HEK293 (cell line): ENCODE results near the gene ZNF540.
A peak's percentile ranks its signal among the peaks of the same experiment; 100 is the strongest.

Source experiments
- CTCF ChIA-PET: fragments of 350-600 bp; formaldehyde crosslinking; extraction: SDS; loops from one replicate; lab custom pipeline; 2021; ENCODE audit warnings: antibody characterized with exemption; lab: Yijun Ruan, JAX
- POLR2A ChIA-PET: fragments of 300-600 bp; formaldehyde crosslinking; extraction: SDS; loops from one replicate; lab custom pipeline; 2020; ENCODE audit warnings: antibody characterized with exemption, inconsistent platforms; lab: Yijun Ruan, JAX
- H3K27ac ChIP-seq: fragments of 200-500 bp; sonication (Bioruptor generic); 2 replicates; pipeline ENCODE4 v1.5.1; 2014; ENCODE audit warnings: low read depth, low read length, control low read depth, inconsistent platforms; ENCODE audit errors: extremely low read depth
- H3K36me3 ChIP-seq, 2 experiments: fragments of 200-500 bp in 1 of 2; sonication (Bioruptor generic) in 1 of 2; 1 replicate in 1 of 2; 2 replicates in 1 of 2; pipeline ENCODE4 v1.5.1; 2014 to 2017; ENCODE audit warnings: inconsistent platforms in 2 of 2, low read length in 2 of 2; ENCODE audit not compliant: control insufficient read depth in 2 of 2, insufficient read depth in 1 of 2
- H3K4me1 ChIP-seq: fragments of 200-500 bp; sonication (Bioruptor generic); 2 replicates; pipeline ENCODE4 v1.5.1; 2014; ENCODE audit warnings: mild to moderate bottlenecking, low read length, inconsistent platforms; ENCODE audit not compliant: control insufficient read depth, insufficient read depth
- H3K4me3 ChIP-seq: 2 replicates; pipeline ENCODE4 v1.5.1; 2011; ENCODE audit warnings: low read depth, mild to moderate bottlenecking, control low read depth, low read length, moderate library complexity
- H3K9me3 ChIP-seq: fragments of 200-500 bp; sonication (Bioruptor generic); 2 replicates; pipeline ENCODE4 v1.5.1; 2014; ENCODE audit warnings: low read depth, low read length, inconsistent platforms; ENCODE audit not compliant: control insufficient read depth, insufficient read depth
- ELK4 ChIP-seq: IDR thresholded peaks from 2 replicates; pipeline ENCODE4 v1.6.1; 2011; ENCODE audit warnings: mild to moderate bottlenecking, low read depth, low read length, borderline replicate concordance
- GLIS2 ChIP-seq: fragments of 450-650 bp; formaldehyde crosslinking; IDR thresholded peaks from 2 replicates; pipeline ENCODE4 v1.5.1; 2016; ENCODE audit warnings: missing biosample characterization, missing genetic modification characterization
- HOXD13 ChIP-seq: sonication (generic); formaldehyde crosslinking; IDR thresholded peaks from 2 replicates; pipeline ENCODE4 v1.8.0; 2022; ENCODE audit warnings: missing genetic modification reagents, borderline replicate concordance
- MZF1 ChIP-seq: fragments of 450-650 bp; formaldehyde crosslinking; IDR thresholded peaks from 2 replicates; pipeline ENCODE4 v1.5.1; 2017; ENCODE audit warnings: missing biosample characterization, missing genetic modification characterization, borderline replicate concordance
- PRDM4 ChIP-seq: fragments of 450-650 bp; formaldehyde crosslinking; IDR thresholded peaks from 2 replicates; pipeline ENCODE4 v1.5.1; 2017; ENCODE audit warnings: missing biosample characterization, missing genetic modification characterization
- SETDB1 ChIP-seq: IDR thresholded peaks from one replicate; pipeline ENCODE4 v1.6.1; 2017; ENCODE audit warnings: mild to moderate bottlenecking, low read length, moderate library complexity, mixed read lengths; ENCODE audit not compliant: insufficient read length
- WT1 ChIP-seq: fragments of 450-650 bp; formaldehyde crosslinking; IDR thresholded peaks from 2 replicates; pipeline ENCODE4 v1.5.1; 2016; ENCODE audit warnings: missing biosample characterization, missing genetic modification characterization
- ZBTB10 ChIP-seq: fragments of 450-650 bp; formaldehyde crosslinking; IDR thresholded peaks from 2 replicates; pipeline ENCODE4 v1.5.1; 2016; ENCODE audit warnings: missing biosample characterization, missing genetic modification characterization
- ZNF174 ChIP-seq: fragments of 450-650 bp; formaldehyde crosslinking; IDR thresholded peaks from 2 replicates; pipeline ENCODE4 v1.5.0; 2017; ENCODE audit warnings: missing biosample characterization, mild to moderate bottlenecking, missing genetic modification characterization
- ZNF274 ChIP-seq, 2 experiments: fragments of 200-500 bp in 1 of 2; fragments of 450-650 bp in 1 of 2; sonication (Bioruptor generic) in 1 of 2; formaldehyde crosslinking in 1 of 2; IDR thresholded peaks; 2 replicates each; pipeline versions ENCODE4 v1.5.1 to v1.6.1; 2014 to 2016; ENCODE audit warnings: borderline replicate concordance in 1 of 2, inconsistent platforms in 1 of 2, low read length in 1 of 2, missing biosample characterization in 1 of 2, missing genetic modification characterization in 1 of 2
- ZNF324 ChIP-seq: fragments of 450-650 bp; formaldehyde crosslinking; IDR thresholded peaks from 2 replicates; pipeline ENCODE4 v1.5.1; 2016; ENCODE audit warnings: missing biosample characterization, missing genetic modification characterization
- ZNF416 ChIP-seq: fragments of 450-650 bp; formaldehyde crosslinking; IDR thresholded peaks from 2 replicates; pipeline ENCODE4 v1.5.1; 2016; ENCODE audit warnings: missing biosample characterization, missing genetic modification characterization
- ZNF513 ChIP-seq: fragments of 450-650 bp; IDR thresholded peaks from 2 replicates; pipeline ENCODE4 v1.5.1; 2018; ENCODE audit warnings: missing biosample characterization, missing genetic modification characterization
- ZNF514 ChIP-seq: fragments of 450-650 bp; formaldehyde crosslinking; IDR thresholded peaks from 2 replicates; pipeline ENCODE4 v1.5.1; 2016; ENCODE audit warnings: missing biosample characterization, missing genetic modification characterization
- ZNF558 ChIP-seq: fragments of 450-650 bp; formaldehyde crosslinking; IDR thresholded peaks from 2 replicates; pipeline ENCODE4 v1.5.1; 2016; ENCODE audit warnings: missing biosample characterization, missing genetic modification characterization
- ZNF639 ChIP-seq: fragments of 450-650 bp; formaldehyde crosslinking; IDR thresholded peaks from 2 replicates; pipeline ENCODE4 v1.5.1; 2016; ENCODE audit warnings: missing biosample characterization, missing genetic modification characterization
- ZNF677 ChIP-seq: fragments of 450-650 bp; IDR thresholded peaks from 2 replicates; pipeline ENCODE4 v1.5.0; 2018; ENCODE audit warnings: missing biosample characterization, mild to moderate bottlenecking, missing genetic modification characterization, moderate library complexity
- ZNF692 ChIP-seq: fragments of 450-650 bp; formaldehyde crosslinking; IDR thresholded peaks from 2 replicates; pipeline ENCODE4 v1.5.1; 2016; ENCODE audit warnings: missing biosample characterization, missing genetic modification characterization
- ZNF791 ChIP-seq: fragments of 450-650 bp; formaldehyde crosslinking; IDR thresholded peaks from 2 replicates; pipeline ENCODE4 v1.5.1; 2016; ENCODE audit warnings: missing biosample characterization, missing genetic modification characterization
- ZSCAN30 ChIP-seq: fragments of 450-650 bp; IDR thresholded peaks from 2 replicates; pipeline ENCODE4 v1.5.1; 2018; ENCODE audit warnings: missing biosample characterization, mild to moderate bottlenecking, missing genetic modification characterization, moderate library complexity

The ZNF540 gene

GRCh38 chr19:37564624-37565369 lies 29.9 kb upstream of the ZNF540 start:
- Histone ChIP-seq H3K4me3 (no peak overlapping the region), H3K36me3 (peaks cover 5 to 22% of the 10 kb centered on the region in 2 experiments)
- POLR2A ChIA-PET: no interaction called here
- TF ChIP-seq WT1: no peak
- TF ChIP-seq GLIS2 (tag by site-specific recombination): no peak
- TF ChIP-seq ZNF174 (tag by site-specific recombination): 0 out of 2 replicates have a peak, but pooled peaks have one; percentile 13
- TF ChIP-seq MZF1 (tag by site-specific recombination): no peak
- TF ChIP-seq ZNF558 (tag by site-specific recombination): no peak
- 0 out of 2 replicates have a peak, but pooled peaks have one; percentile 7 for TF ChIP-seq ZSCAN30
- TF ChIP-seq ZNF514: no peak
- TF ChIP-seq HOXD13 (CRISPR knock-in tag): no peak
- no peak for TF ChIP-seq PRDM4 (tag by site-specific recombination)
- no peak for TF ChIP-seq ZBTB10 (tag by site-specific recombination)
- no peak for TF ChIP-seq ZNF677
- no peak for TF ChIP-seq ELK4
- TF ChIP-seq ZNF692 (tag by site-specific recombination): no peak
- TF ChIP-seq SETDB1: peak; percentile 100
- no peak for TF ChIP-seq ZNF513 (tag by site-specific recombination)
- no peak for TF ChIP-seq ZNF639
- no peak for TF ChIP-seq ZNF791 (tag by site-specific recombination)
- no peak for TF ChIP-seq ZNF324 (tag by site-specific recombination)
- TF ChIP-seq ZNF416 (tag by site-specific recombination): no peak
- peak; percentile 97 for TF ChIP-seq ZNF274 (IDR thresholded peaks at IDR 0.05; ENCODE audit: low read length)
- TF ChIP-seq ZNF274 (tag by site-specific recombination; IDR thresholded peaks at IDR 0.05; ENCODE audit: borderline replicate concordance): peak; percentile 97

More at GRCh38 chr19:37564624-37565369, 29.9 kb upstream of the ZNF540 start:
- Histone ChIP-seq H3K4me1 (no peaks in the 10 kb centered on the region), H3K9me3 (peaks cover 54% of the 10 kb centered on the region), H3K27ac (no peak overlapping the region)
- CTCF ChIA-PET: no interaction called here
